Mammary epithelial cell (primary cell): ENCODE data around the gene MN1.

ENCODE experiments used
- CTCF ChIP-seq, 2 donors: IDR thresholded peaks in 1 of 2; conservative IDR thresholded peaks in 1 of 2; 2 replicates each; pipeline ENCODE4 v1.5.1; 2011 to 2012; ENCODE audit warnings: inconsistent platforms in 2 of 2, low read length in 2 of 2, mild to moderate bottlenecking in 2 of 2, control low read depth in 1 of 2, low read depth in 1 of 2; ENCODE audit not compliant: insufficient read depth in 1 of 2; ENCODE audit errors: extremely low read depth in 1 of 2
- EZH2 ChIP-seq: IDR thresholded peaks from 2 replicates; pipeline ENCODE4 v1.6.1; 2012; ENCODE audit warnings: low read length, inconsistent platforms, borderline replicate concordance

GRCh38 chr22:27772984-27773498, 28.5 kb downstream of the MN1 start:
- TF ChIP-seq CTCF (conservative IDR thresholded peaks at IDR 0.05 in 1 of 2, IDR thresholded peaks at IDR 0.05 in 1 of 2; ENCODE audit: extremely low read depth in 1 of 2, insufficient read depth in 1 of 2, low read depth in 1 of 2, low read length in 2 of 2) (no peak), EZH2 (no peak)
